OCI-LY7 (cell line): ENCODE data around the gene ALDH16A1. TPM values are rescaled to one million over a fixed set of nuclear protein-coding genes. Genes with fewer than 3 reads are reported as not detected.
A peak's percentile ranks its signal among the peaks of the same experiment; 100 is the strongest.

Experiments used
- BruUV-seq: library from RNA; stranded (reverse); fragments of 400-500 nt; replicated peaks from 2 replicates; lab custom pipeline; 2021; lab: Mats Ljungman, UMichigan
- CTCF ChIA-PET: fragments of 300-600 bp; sonication (Branson Sonifier 250); formaldehyde crosslinking; loops from one replicate; lab custom pipeline; 2022; ENCODE audit warnings: antibody characterized with exemption; ENCODE audit not compliant: unreplicated experiment; lab: Charles Lee
- POLR2A ChIA-PET: fragments of 300-600 bp; sonication (Branson Sonifier 250); formaldehyde crosslinking; loops from one replicate; lab custom pipeline; 2022; ENCODE audit warnings: antibody characterized with exemption; lab: Charles Lee
- DNase-seq: peaks from one replicate; pipeline ENCODE4 v3.0.0-alpha.2; 2015; ENCODE audit warnings: low spot score
- H2AFZ ChIP-seq: fragments of 200-600 bp; sonication (generic), shearing (Covaris generic); 2 replicates; pipeline ENCODE4 v1.6.1; 2014; ENCODE audit warnings: mild to moderate bottlenecking, antibody characterized with exemption, low read length, moderate library complexity
- H3K27ac ChIP-seq: fragments of 200-600 bp; sonication (generic); 2 replicates; pipeline ENCODE4 v1.5.1; 2014; ENCODE audit warnings: mixed run types, low read depth, mild to moderate bottlenecking, moderate library complexity, low read length, inconsistent platforms; ENCODE audit not compliant: poor library complexity, severe bottlenecking
- H3K36me3 ChIP-seq: fragments of 200-600 bp; sonication (generic); 2 replicates; pipeline ENCODE4 v1.6.1; 2014; ENCODE audit warnings: mild to moderate bottlenecking, antibody characterized with exemption, low read length, moderate library complexity, mixed read lengths; ENCODE audit not compliant: insufficient read depth
- H3K4me1 ChIP-seq: fragments of 200-600 bp; sonication (generic); 2 replicates; pipeline ENCODE4 v1.5.1; 2014; ENCODE audit warnings: mild to moderate bottlenecking, low read length; ENCODE audit not compliant: insufficient read depth, poor library complexity, severe bottlenecking
- H3K4me2 ChIP-seq: fragments of 200-600 bp; sonication (generic); 2 replicates; pipeline ENCODE4 v1.6.1; 2014; ENCODE audit warnings: mild to moderate bottlenecking, low read length
- H3K4me3 ChIP-seq: fragments of 200-600 bp; sonication (generic); 2 replicates; pipeline ENCODE4 v1.5.1; 2014; ENCODE audit warnings: mild to moderate bottlenecking, low read depth, low read length; ENCODE audit not compliant: poor library complexity, severe bottlenecking
- H3K79me2 ChIP-seq: fragments of 200-600 bp; sonication (generic); 2 replicates; pipeline ENCODE4 v1.6.1; 2016; ENCODE audit warnings: low read depth, mild to moderate bottlenecking, low read length, moderate library complexity, mixed read lengths; ENCODE audit not compliant: insufficient read depth
- H3K9me2 ChIP-seq: fragments of 200-600 bp; sonication (generic); 2 replicates; pipeline ENCODE4 v1.6.1; 2016; ENCODE audit warnings: mild to moderate bottlenecking, low read length, mixed read lengths; ENCODE audit not compliant: insufficient read depth
- H3K9me3 ChIP-seq: fragments of 200-600 bp; sonication (generic); 2 replicates; pipeline ENCODE4 v1.6.1; 2014; ENCODE audit warnings: mild to moderate bottlenecking, mixed run types, low read length, mixed read lengths
- H4K20me1 ChIP-seq: fragments of 200-600 bp; sonication (generic); 2 replicates; pipeline ENCODE4 v1.6.1; 2014; ENCODE audit warnings: mild to moderate bottlenecking, antibody characterized with exemption, low read length, moderate library complexity, mixed read lengths; ENCODE audit not compliant: insufficient read depth
- CTCF ChIP-seq: fragments of 200-600 bp; sonication (generic); conservative IDR thresholded peaks from 2 replicates; pipeline ENCODE4 v1.5.1; 2014; ENCODE audit warnings: mild to moderate bottlenecking, antibody characterized with exemption, low read length, moderate library complexity, mixed read lengths
- EZH2phosphoT487 ChIP-seq: fragments of 200-600 bp; sonication (generic); IDR thresholded peaks from 2 replicates; pipeline ENCODE4 v1.6.1; 2018; ENCODE audit warnings: low read depth, borderline replicate concordance, mild to moderate bottlenecking, mixed run types, antibody characterized with exemption, low read length, moderate library complexity, mixed read lengths
- intact Hi-C: fragments of 100-400 bp; cut with micrococcal nuclease; formaldehyde crosslinking; loops from one replicate; pipeline ENCODE4 v1.10.0; 2022; ENCODE audit not compliant: unreplicated experiment
- total RNA-seq, 2 experiments: library from RNA; depleted of rRNA in 1 of 2; stranded (reverse); fragments of >200 nt in 1 of 2; shearing (Covaris generic) in 1 of 2; gene quantifications; 2 replicates each; pipeline ENCODE4 v1.2.3, GENCODE V29; 2014 to 2022

Gene ALDH16A1
- total RNA-seq, 2 experiments from 2014 or later, result 26.0 to 55.4 TPM

GRCh38 chr19:49498475-49498874 lies 45.5 kb downstream of the ALDH16A1 start:
- Histone ChIP-seq H3K4me1 (peaks cover 61% of the 10 kb centered on the region), H3K27ac (peak overlapping the region; percentile 84), H4K20me1 (peaks cover 25% of the 10 kb centered on the region), H3K79me2 (peaks cover 30% of the 10 kb centered on the region), H3K9me2 (no peaks in the 10 kb centered on the region), H2AFZ (no peak overlapping the region), H3K4me3 (peak overlapping the region; percentile 98), H3K4me2 (peak overlapping the region; percentile 100), H3K9me3 (no peaks in the 10 kb centered on the region), H3K36me3 (peaks cover 41% of the 10 kb centered on the region)
- ChIA-PET POLR2A (no interaction called here), CTCF (no interaction called here)
- intact Hi-C loops, result loop anchor here (10.0 kb wide), 2 partner anchors 266 to 864 kb away; partner anchors contain the start of genes AP2A1, DBP and TSKS
- no TSS peak for BruUV-seq
- TF ChIP-seq CTCF (no peak), EZH2phosphoT487 (no peak)
- DNase-seq, result no peak

- no peaks in the 10 kb centered on the region for H3K9me3 ChIP-seq
- H3K4me2 ChIP-seq, result peak overlapping the region; percentile 100
- peaks cover 25% of the 10 kb centered on the region for H4K20me1 ChIP-seq
- peaks cover 40% of the 10 kb centered on the region for H3K36me3 ChIP-seq
- CTCF ChIA-PET, result no interaction called here
- peak overlapping the region; percentile 98 for H3K4me3 ChIP-seq
- H3K27ac ChIP-seq, result peak overlapping the region; percentile 84
- no peak overlapping the region for H2AFZ ChIP-seq
- peaks cover 30% of the 10 kb centered on the region for H3K79me2 ChIP-seq
- H3K4me1 ChIP-seq, result peaks cover 57% of the 10 kb centered on the region
- TF ChIP-seq EZH2phosphoT487 (no peak), CTCF (no peak)
- intact Hi-C loops, result loop anchor here (10.0 kb wide), 2 partner anchors 266 to 864 kb away; partner anchors contain the start of genes AP2A1, DBP and TSKS
- no TSS peak for BruUV-seq
- H3K9me2 ChIP-seq, result no peaks in the 10 kb centered on the region
- POLR2A ChIA-PET, result interaction anchor here (0.5 kb wide), 1 partner anchor 619 kb away, joined by 4 read pairs; no protein-coding TSS in a partner anchor
- DNase-seq, result no peak
These were observed 46.1 kb downstream of the ALDH16A1 start for GRCh38 chr19:49499030-49499670.
